Ecto neural progenitor cell (in vitro differentiated cells): ENCODE data around the gene WBP1.
"Not testable (repeated sequence)": the region's sequence is repeated elsewhere in the genome, so short reads cannot be mapped to it uniquely, and the experiment has no call there.

Experiments used
- DNase-seq: peaks from one replicate; pipeline ENCODE4 v3.0.0-alpha.2; 2018; ENCODE audit warnings: low spot score

WBP1 gene

GRCh38 chr2:74454654-74455511 lies 3.4 kb upstream of the WBP1 start, which contains the start of gene INO80B:
Gene INO80B (plus strand): TSS chr2:74455087. CDS start chr2:74455117, 30 bp downstream.
- peak; percentile 97 for DNase-seq

- DNase-seq: no peak
Measured at GRCh38 chr2:74457129-74457548, 1.1 kb upstream of the WBP1 start.

- peak; percentile 85 for DNase-seq
Measured at GRCh38 chr2:74457549-74458131, 598 bp upstream of the WBP1 start.

- no peak for DNase-seq
Measured at GRCh38 chr2:74458938-74459363, 713 bp downstream of the WBP1 start.

GRCh38 chr2:74459503-74460118 lies 1.4 kb downstream of the WBP1 start:
- not testable (repeated sequence) for DNase-seq

- DNase-seq: not testable (repeated sequence)
Measured at GRCh38 chr2:74460187-74460586, 1.9 kb downstream of the WBP1 start.

- no peak for DNase-seq
Measured at GRCh38 chr2:74461187-74462053, 3.2 kb downstream of the WBP1 start.

GRCh38 chr2:74462054-74462785 lies 4.0 kb downstream of the WBP1 start:
- no peak for DNase-seq

- DNase-seq: no peak
Measured at GRCh38 chr2:74462786-74463105, 4.5 kb downstream of the WBP1 start.

GRCh38 chr2:74464406-74464805 lies 6.2 kb downstream of the WBP1 start:
- DNase-seq: no peak

- DNase-seq: not testable (repeated sequence)
Measured at GRCh38 chr2:74470742-74471141, 12.5 kb downstream of the WBP1 start.

GRCh38 chr2:74471332-74472065 lies 13.3 kb downstream of the WBP1 start:
- DNase-seq: no peak

GRCh38 chr2:74472086-74472944 lies 14.1 kb downstream of the WBP1 start, which contains the start of gene MRPL53:
Gene MRPL53 (minus strand): TSS chr2:74472680. CDS start chr2:74472660, 20 bp downstream.
- peak; percentile 95 for DNase-seq

GRCh38 chr2:74472945-74473258 lies 14.7 kb downstream of the WBP1 start:
- no peak for DNase-seq

GRCh38 chr2:74474481-74474880 lies 16.2 kb downstream of the WBP1 start:
- no peak for DNase-seq

GRCh38 chr2:74474899-74475298 lies 16.7 kb downstream of the WBP1 start:
- no peak for DNase-seq

- DNase-seq: no peak
Measured at GRCh38 chr2:74481431-74481830, 23.2 kb downstream of the WBP1 start.

GRCh38 chr2:74481961-74482800 lies 23.9 kb downstream of the WBP1 start:
- no peak for DNase-seq
